ENCODE data around the gene LMTK2.

LMTK2 gene

DNA sequence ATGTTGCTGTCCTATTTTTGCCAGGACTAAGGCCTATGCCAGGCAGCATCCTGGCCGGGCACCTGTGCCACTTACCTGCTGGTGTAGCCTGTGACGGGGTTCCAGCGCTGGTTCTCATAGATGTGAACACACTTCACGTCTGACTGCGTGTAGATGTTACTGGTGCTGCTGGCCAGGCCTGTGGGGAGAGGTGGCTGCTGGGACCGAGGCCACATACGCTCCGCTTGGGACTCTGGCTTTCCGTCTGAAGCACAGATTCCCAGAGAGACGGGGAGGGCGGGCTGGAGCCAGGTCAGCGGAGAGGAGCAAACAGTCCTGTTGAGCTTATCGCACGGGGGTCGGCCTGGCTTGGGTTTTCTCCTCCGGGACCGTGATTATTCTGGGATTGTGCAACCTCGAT is 121.3 kb downstream of the LMTK2 start:
- DNase-seq = no peak
- TF ChIP-seq, protein P1, sequence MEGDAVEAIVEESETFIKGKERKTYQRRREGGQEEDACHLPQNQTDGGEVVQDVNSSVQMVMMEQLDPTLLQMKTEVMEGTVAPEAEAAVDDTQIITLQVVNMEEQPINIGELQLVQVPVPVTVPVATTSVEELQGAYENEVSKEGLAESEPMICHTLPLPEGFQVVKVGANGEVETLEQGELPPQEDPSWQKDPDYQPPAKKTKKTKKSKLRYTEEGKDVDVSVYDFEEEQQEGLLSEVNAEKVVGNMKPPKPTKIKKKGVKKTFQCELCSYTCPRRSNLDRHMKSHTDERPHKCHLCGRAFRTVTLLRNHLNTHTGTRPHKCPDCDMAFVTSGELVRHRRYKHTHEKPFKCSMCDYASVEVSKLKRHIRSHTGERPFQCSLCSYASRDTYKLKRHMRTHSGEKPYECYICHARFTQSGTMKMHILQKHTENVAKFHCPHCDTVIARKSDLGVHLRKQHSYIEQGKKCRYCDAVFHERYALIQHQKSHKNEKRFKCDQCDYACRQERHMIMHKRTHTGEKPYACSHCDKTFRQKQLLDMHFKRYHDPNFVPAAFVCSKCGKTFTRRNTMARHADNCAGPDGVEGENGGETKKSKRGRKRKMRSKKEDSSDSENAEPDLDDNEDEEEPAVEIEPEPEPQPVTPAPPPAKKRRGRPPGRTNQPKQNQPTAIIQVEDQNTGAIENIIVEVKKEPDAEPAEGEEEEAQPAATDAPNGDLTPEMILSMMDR (IDR thresholded peaks at IDR 0.05) = no peak
- Histone ChIP-seq H3K27me3 (no peaks in the 10 kb centered on the region), H3K9me3 (no peaks in the 10 kb centered on the region), H3K36me3 (peaks cover under 1 to 94% (median 55%) of the 10 kb centered on the region in 3 donors), H3K27ac (no peak overlapping the region), H3K4me3 (no peak overlapping the region), H3K4me1 (no peaks in the 10 kb centered on the region)
- intact Hi-C loops (cut with DNase I; ENCODE audit: low total_unique reads) = no loop called here

DNA sequence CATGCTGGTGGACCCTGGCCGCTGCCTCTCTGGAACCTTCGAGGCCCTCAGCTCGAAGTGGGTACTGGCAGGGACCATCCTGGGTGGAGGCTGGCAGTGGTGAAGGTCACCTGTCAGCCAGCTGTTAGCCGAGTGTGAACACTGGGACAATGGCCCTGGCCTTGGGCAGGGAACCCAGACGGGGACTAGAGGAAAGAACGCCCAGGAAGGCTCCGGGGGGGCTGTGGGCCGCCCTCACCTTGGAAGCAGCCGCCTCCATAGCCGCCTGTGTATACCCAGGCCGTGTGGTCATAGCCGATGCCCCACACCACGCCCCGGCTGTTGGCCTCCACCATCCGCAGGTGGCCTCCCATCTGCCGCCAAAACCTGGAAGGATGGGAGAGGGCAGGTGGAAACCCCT is 122.1 kb downstream of the LMTK2 start:
- intact Hi-C loops (cut with DNase I; ENCODE audit: low total_unique reads) = no loop called here
- TF ChIP-seq, protein P1 (IDR thresholded peaks at IDR 0.05) = no peak
- Histone ChIP-seq H3K36me3 (peaks cover 9 to 96% (median 59%) of the 10 kb centered on the region in 3 donors), H3K4me1 (no peaks in the 10 kb centered on the region), H3K4me3 (no peak overlapping the region), H3K27me3 (no peaks in the 10 kb centered on the region), H3K27ac (no peak overlapping the region), H3K9me3 (no peaks in the 10 kb centered on the region)
- no peak for DNase-seq

DNA sequence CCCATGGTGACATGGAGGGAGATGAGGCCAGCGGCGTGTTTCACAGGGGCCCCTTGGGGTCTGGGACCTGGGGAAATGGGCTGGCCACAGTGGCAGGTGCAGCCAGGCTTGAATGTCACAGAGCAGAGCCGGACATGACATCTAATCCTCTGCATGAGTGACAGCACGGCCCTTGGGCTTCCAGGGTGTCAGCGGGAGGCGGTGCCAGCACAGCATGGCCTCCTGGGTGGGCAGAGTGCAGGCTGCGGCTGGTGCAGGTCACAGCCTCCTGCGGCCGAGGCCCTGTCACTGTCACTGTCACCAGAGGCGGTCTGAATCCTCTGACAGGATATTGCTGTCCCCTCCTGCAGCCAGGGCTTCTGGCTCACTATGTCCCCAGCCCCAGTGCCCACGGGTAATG is 122.8 kb downstream of the LMTK2 start:
- Histone ChIP-seq H3K4me1 (no peaks in the 10 kb centered on the region), H3K27ac (no peak overlapping the region), H3K27me3 (no peaks in the 10 kb centered on the region), H3K9me3 (no peaks in the 10 kb centered on the region), H3K36me3 (peaks cover 10 to 94% (median 59%) of the 10 kb centered on the region in 3 donors), H3K4me3 (no peak overlapping the region)
- DNase-seq = no peak
- intact Hi-C loops (cut with DNase I; ENCODE audit: low total_unique reads) = no loop called here
- TF ChIP-seq, protein P1 (IDR thresholded peaks at IDR 0.05) = no peak

DNA sequence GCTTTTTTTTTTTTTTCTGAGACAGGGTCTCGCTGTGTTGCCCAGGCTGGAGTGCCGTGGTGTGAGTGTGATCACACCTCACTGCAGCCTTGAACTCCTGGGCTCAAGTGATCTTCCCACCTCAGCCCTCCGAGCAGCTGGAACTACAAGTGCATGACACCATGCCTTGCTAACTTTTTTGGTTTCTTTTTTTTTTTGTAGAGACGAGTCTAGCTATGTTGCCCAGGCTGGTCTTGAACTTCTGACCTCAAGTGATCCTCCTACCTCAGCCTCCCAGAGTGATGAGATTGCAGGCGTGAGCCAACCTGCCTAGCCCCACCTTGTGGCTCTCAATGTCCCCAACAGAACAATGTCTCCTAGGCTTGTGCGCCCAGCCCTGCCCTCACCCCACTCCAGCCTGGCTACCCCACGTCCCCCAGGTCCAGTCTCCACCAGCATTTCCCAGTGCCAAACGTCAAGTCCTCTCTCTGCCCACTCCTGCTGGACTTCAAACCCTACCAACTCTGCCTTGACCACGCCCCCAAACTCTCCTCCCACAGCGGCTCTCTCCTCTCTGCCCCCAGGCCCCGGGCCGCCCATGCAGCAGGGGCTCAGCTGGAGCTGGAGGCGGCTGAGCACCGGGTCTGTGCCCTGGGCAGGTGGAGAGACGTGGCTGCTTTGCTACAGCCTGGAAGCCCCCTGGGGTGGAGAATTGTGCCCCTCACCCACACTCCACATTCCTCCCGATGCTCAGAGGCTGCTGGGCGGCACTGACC is 123.5 kb downstream of the LMTK2 start:
- intact Hi-C loops (cut with DNase I; ENCODE audit: low total_unique reads) = no loop called here
- no peak overlapping the region for H3K27ac ChIP-seq

DNA sequence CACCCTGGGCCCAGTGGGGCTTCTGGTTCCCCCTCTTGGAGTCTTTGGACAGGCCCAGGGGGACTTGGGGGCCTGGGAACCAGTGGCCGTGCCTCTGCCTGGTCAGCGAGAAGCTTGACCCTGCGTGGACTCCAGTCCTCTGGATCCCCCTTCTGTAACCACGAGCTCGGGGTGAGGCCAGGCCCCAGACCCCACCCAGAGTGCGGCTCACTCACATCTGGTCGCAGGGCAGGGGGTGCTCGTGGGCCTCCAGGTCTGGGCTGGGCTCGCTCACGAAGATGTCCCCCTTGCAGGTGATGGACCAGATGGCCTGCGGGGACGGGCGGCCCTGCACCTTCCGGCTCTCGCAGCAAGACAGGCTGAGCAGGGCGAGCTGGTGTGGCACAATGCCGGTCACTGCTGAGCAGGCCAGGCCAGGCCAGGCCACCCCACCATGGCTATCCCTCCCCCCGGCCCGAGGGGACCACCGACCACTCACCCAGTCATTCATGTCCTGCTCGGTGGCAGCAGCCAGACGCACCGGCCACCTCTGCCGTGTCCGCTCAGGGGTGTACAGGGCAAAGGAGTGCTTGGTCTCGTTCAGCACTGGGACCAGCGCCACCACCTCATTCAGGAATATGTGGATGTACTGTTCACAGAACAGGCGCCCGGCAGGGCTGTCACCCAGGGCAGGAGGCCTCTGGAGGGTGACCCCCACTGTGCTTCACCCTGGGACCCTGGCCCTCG is 124.2 kb downstream of the LMTK2 start:
- no peak overlapping the region for H3K4me3 ChIP-seq
- H3K27me3 ChIP-seq = no peaks in the 10 kb centered on the region
- TF ChIP-seq, protein P1 (IDR thresholded peaks at IDR 0.05) = no peak
- no peaks in the 10 kb centered on the region for H3K9me3 ChIP-seq
- intact Hi-C loops (cut with DNase I; ENCODE audit: low total_unique reads) = no loop called here
- peaks cover 10 to 84% (median 47%) of the 10 kb centered on the region in 3 donors for H3K36me3 ChIP-seq
- no peak overlapping the region for H3K27ac ChIP-seq
- H3K4me1 ChIP-seq = no peaks in the 10 kb centered on the region
- DNase-seq = no peak

More for the DNA sequence above, 123.5 kb downstream of the LMTK2 start:
- Histone ChIP-seq H3K4me1 (no peaks in the 10 kb centered on the region), H3K27me3 (no peaks in the 10 kb centered on the region), H3K9me3 (no peaks in the 10 kb centered on the region), H3K36me3 (peaks cover 10 to 88% (median 52%) of the 10 kb centered on the region in 3 donors), H3K4me3 (no peak overlapping the region)
- DNase-seq = no peak
- TF ChIP-seq, protein P1 (IDR thresholded peaks at IDR 0.05) = no peak
